ENCODE data around the gene RAD51B. TPM values are rescaled to one million over a fixed set of nuclear protein-coding genes. Genes with fewer than 3 reads are reported as not detected.

The RAD51B gene
- polyA plus RNA-seq, 1 donor (not counting 4 experiments of a cell fraction or from before 2014, with no cell fraction given), result 13.3 TPM

DNA sequence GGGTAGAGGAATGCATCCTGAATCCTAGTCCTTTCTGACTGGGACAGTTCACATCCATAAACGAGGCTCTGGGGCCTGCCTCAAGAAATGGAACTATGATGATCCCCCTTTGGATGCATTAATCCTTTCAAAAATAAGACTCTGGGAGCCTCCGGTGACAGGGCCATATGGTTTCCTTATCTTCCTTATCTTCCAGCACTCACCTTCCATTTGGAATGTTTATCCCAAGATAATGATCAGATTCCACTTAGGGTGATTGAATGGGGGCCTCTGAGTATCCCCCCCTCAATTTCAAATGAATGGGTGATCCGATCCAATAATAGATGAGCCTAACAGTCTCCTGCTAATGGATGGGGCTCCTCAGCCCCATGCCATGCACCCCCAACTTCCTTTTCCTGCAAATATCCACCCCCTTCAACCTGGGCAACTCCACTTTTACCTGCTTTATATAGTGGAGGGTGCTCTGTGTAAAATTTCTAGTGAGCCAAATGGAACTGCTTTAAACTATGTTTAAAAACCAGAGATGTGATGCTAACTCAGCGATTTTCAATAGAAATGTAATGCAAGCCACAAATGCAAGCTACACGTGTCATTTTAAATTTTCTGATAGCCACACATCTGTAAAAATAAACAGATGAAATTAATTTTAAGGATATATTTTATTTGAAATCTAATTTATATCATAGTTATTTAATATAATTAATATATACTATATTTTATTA, 815.5 kb downstream of the RAD51B start:
- H3K4me2 ChIP-seq (ENCODE audit: control insufficient read depth, extremely low read depth, insufficient read depth, low read depth, low read length), result no peak overlapping the region
- TF ChIP-seq, protein P1, sequence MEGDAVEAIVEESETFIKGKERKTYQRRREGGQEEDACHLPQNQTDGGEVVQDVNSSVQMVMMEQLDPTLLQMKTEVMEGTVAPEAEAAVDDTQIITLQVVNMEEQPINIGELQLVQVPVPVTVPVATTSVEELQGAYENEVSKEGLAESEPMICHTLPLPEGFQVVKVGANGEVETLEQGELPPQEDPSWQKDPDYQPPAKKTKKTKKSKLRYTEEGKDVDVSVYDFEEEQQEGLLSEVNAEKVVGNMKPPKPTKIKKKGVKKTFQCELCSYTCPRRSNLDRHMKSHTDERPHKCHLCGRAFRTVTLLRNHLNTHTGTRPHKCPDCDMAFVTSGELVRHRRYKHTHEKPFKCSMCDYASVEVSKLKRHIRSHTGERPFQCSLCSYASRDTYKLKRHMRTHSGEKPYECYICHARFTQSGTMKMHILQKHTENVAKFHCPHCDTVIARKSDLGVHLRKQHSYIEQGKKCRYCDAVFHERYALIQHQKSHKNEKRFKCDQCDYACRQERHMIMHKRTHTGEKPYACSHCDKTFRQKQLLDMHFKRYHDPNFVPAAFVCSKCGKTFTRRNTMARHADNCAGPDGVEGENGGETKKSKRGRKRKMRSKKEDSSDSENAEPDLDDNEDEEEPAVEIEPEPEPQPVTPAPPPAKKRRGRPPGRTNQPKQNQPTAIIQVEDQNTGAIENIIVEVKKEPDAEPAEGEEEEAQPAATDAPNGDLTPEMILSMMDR (optimal IDR thresholded peaks at IDR 0.05 in 1 of 3, IDR thresholded peaks at IDR 0.05 in 1 of 3, conservative IDR thresholded peaks at IDR 0.05 in 1 of 3; ENCODE audit: extremely low read depth in 1 of 3, insufficient read depth in 2 of 3, low read length in 3 of 3), result no peak
- TF ChIP-seq EZH2 (IDR thresholded peaks at IDR 0.05; ENCODE audit: low read length), result no peak
- no peak overlapping the region for H3K27ac ChIP-seq (ENCODE audit: control insufficient read depth, insufficient read depth, low read length)
- H3K9me1 ChIP-seq (ENCODE audit: control insufficient read depth, extremely low read depth, insufficient read depth, low read length), result no peaks in the 10 kb centered on the region
- H3K4me1 ChIP-seq (ENCODE audit: control insufficient read depth, extremely low read depth, insufficient read depth, low read length), result peaks cover 10% of the 10 kb centered on the region
- DNase-seq (ENCODE audit: low read depth, low spot score) (no peak), FAIRE-seq (no peak)
- no peak overlapping the region for H2AFZ ChIP-seq (ENCODE audit: control insufficient read depth, low read length)
- H3K9me3 ChIP-seq (ENCODE audit: control insufficient read depth, low read depth, low read length), result no peaks in the 10 kb centered on the region
- no peaks in the 10 kb centered on the region for H3K79me2 ChIP-seq (ENCODE audit: control insufficient read depth, insufficient read depth, low read length)
- H4K20me1 ChIP-seq (ENCODE audit: control insufficient read depth, extremely low read depth, insufficient read depth, low read length), result no peaks in the 10 kb centered on the region
- no peak overlapping the region for H3K9ac ChIP-seq (ENCODE audit: control insufficient read depth, extremely low read depth, insufficient read depth, low read length)
- H3K27me3 ChIP-seq (ENCODE audit: control insufficient read depth, extremely low read depth, insufficient read depth, low read length), result no peaks in the 10 kb centered on the region
- no peaks in the 10 kb centered on the region for H3K36me3 ChIP-seq (ENCODE audit: control insufficient read depth in 2 of 2, extremely low read depth in 1 of 2, insufficient read depth in 2 of 2, low read length in 2 of 2)
- no peak overlapping the region for H3K4me3 ChIP-seq (ENCODE audit: control insufficient read depth in 2 of 3, extremely low read depth in 1 of 3, insufficient read depth in 2 of 3, low read depth in 1 of 3, low read length in 3 of 3)
- dilution Hi-C loops (cut with MboI; ENCODE audit: extremely low pct_ligation_motif_present, low sequenced_read_pairs), result no loop called here

DNA sequence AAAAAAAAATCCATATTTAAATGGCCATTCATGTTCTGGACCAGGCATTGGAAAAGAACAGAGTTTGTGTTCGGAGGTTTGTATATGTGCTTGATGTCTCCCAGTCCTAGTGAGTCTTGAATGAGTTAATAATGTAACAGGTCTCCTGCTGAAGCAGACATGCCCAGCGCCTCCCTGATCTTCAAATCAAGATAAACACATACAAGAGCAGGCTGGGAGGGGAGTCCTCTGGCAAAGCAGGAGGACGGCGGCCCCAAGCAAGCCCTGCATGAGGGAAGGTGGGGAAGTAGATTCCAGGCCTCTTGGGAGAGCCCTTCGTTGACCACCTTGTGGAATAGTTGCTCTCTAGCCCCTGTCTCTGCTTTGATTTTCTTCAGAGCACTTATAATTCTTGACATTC, 817.0 kb downstream of the RAD51B start:
- peaks cover 10% of the 10 kb centered on the region for H3K4me1 ChIP-seq (ENCODE audit: control insufficient read depth, extremely low read depth, insufficient read depth, low read length)
- TF ChIP-seq, protein P1 (optimal IDR thresholded peaks at IDR 0.05 in 1 of 3, IDR thresholded peaks at IDR 0.05 in 1 of 3, conservative IDR thresholded peaks at IDR 0.05 in 1 of 3; ENCODE audit: extremely low read depth in 1 of 3, insufficient read depth in 2 of 3, low read length in 3 of 3), result no peak
- no peak for TF ChIP-seq EZH2 (IDR thresholded peaks at IDR 0.05; ENCODE audit: low read length)
- H3K4me3 ChIP-seq (ENCODE audit: control insufficient read depth in 2 of 3, extremely low read depth in 1 of 3, insufficient read depth in 2 of 3, low read depth in 1 of 3, low read length in 3 of 3), result no peak overlapping the region
- H3K9me1 ChIP-seq (ENCODE audit: control insufficient read depth, extremely low read depth, insufficient read depth, low read length), result no peaks in the 10 kb centered on the region
- H3K36me3 ChIP-seq (ENCODE audit: control insufficient read depth in 2 of 2, extremely low read depth in 1 of 2, insufficient read depth in 2 of 2, low read length in 2 of 2), result no peaks in the 10 kb centered on the region
- FAIRE-seq, result no peak
- DNase-seq (ENCODE audit: low read depth, low spot score), result no peak
- H3K4me2 ChIP-seq (ENCODE audit: control insufficient read depth, extremely low read depth, insufficient read depth, low read depth, low read length), result no peak overlapping the region
- H3K9me3 ChIP-seq (ENCODE audit: control insufficient read depth, low read depth, low read length), result no peaks in the 10 kb centered on the region
- no peak overlapping the region for H3K27ac ChIP-seq (ENCODE audit: control insufficient read depth, insufficient read depth, low read length)
- no peaks in the 10 kb centered on the region for H4K20me1 ChIP-seq (ENCODE audit: control insufficient read depth, extremely low read depth, insufficient read depth, low read length)
- dilution Hi-C loops (cut with MboI; ENCODE audit: extremely low pct_ligation_motif_present, low sequenced_read_pairs), result no loop called here
- H3K9ac ChIP-seq (ENCODE audit: control insufficient read depth, extremely low read depth, insufficient read depth, low read length), result no peak overlapping the region
- H3K79me2 ChIP-seq (ENCODE audit: control insufficient read depth, insufficient read depth, low read length), result no peaks in the 10 kb centered on the region
- H3K27me3 ChIP-seq (ENCODE audit: control insufficient read depth, extremely low read depth, insufficient read depth, low read length), result no peaks in the 10 kb centered on the region
- no peak overlapping the region for H2AFZ ChIP-seq (ENCODE audit: control insufficient read depth, low read length)

All from keratinocyte (primary cell).